ENCODE measurements around the gene CSNK2A1. TPM values are rescaled to one million over a fixed set of nuclear protein-coding genes. Genes with fewer than 3 reads are reported as not detected.

The CSNK2A1 gene
- total RNA-seq, 1 experiment from 2014 or later = 229 TPM

- Histone ChIP-seq H4K91ac (ENCODE audit: insufficient read length, low read depth, low read length) (no peak overlapping the region), H3K4me1 (ENCODE audit: insufficient read depth, low read length) (no peaks in the 10 kb centered on the region; the same call in 1 of the 2 replicates), H2BK5ac (ENCODE audit: insufficient read length, low read length) (no peak overlapping the region), H3K4ac (ENCODE audit: low read depth, low read length) (no peak overlapping the region), H3K79me1 (ENCODE audit: insufficient read depth, low read depth, low read length, poor library complexity, severe bottlenecking) (no peaks in the 10 kb centered on the region), H2BK120ac (ENCODE audit: low read depth, low read length, poor library complexity, severe bottlenecking) (no peak overlapping the region), H3K23me2 (ENCODE audit: insufficient read length, low read depth, low read length, poor library complexity, severe bottlenecking) (no peaks in the 10 kb centered on the region), H3K4me2 (ENCODE audit: insufficient read depth, insufficient read length, low read length) (no peak overlapping the region), H3K27me3 (ENCODE audit: insufficient read depth, low read length) (no peaks in the 10 kb centered on the region), H4K8ac (replicated peaks; ENCODE audit: insufficient read length, low read depth, low read length) (no peak overlapping the region), H4K5ac (ENCODE audit: insufficient read length, low read depth, low read length) (no peak overlapping the region), H3T11ph (ENCODE audit: low read length) (no peak overlapping the region), H3K9ac (ENCODE audit: extremely low read depth, insufficient read length, low read length) (no peak overlapping the region), H3K79me2 (ENCODE audit: insufficient read depth, low read length) (no peaks in the 10 kb centered on the region), H3K56ac (ENCODE audit: insufficient read length, low read depth, low read length) (no peak overlapping the region), H2BK20ac (ENCODE audit: low read depth, low read length, poor library complexity, severe bottlenecking) (no peak overlapping the region), H3K27ac (ENCODE audit: insufficient read length, low read depth, low read length) (no peak overlapping the region), H3K9me3 (ENCODE audit: control insufficient read depth, low read depth, low read length) (no peaks in the 10 kb centered on the region), H2BK15ac (ENCODE audit: low read depth, low read length) (no peak overlapping the region), H3K18ac (ENCODE audit: insufficient read length, low read depth, low read length) (no peak overlapping the region), H3K23ac (ENCODE audit: insufficient read length, low read depth, low read length) (no peak overlapping the region), H3K14ac (ENCODE audit: insufficient read depth, low read length) (no peak overlapping the region), H2AFZ (ENCODE audit: low read length) (no peak overlapping the region), H2AK5ac (ENCODE audit: insufficient read length, low read length) (no peak overlapping the region), H4K20me1 (ENCODE audit: control insufficient read depth, insufficient read depth, insufficient read length) (no peaks in the 10 kb centered on the region), H2BK12ac (ENCODE audit: insufficient read length, low read depth, low read length) (no peak overlapping the region)
- H3K27ac Mint-ChIP-seq = no peak overlapping the region
- no CpG with 5 or more reads among the region's 20 CpGs for WGBS (ENCODE audit: extremely low coverage, insufficient read length, low lambda C conversion rate)
- no peak for TF ChIP-seq CTCF (conservative IDR thresholded peaks at IDR 0.05)
- DNase-seq = no peak
- H3K4me1 Mint-ChIP-seq = peaks cover 27 to 31% of the 10 kb centered on the region in 2 experiments
- peaks cover 12% of the 10 kb centered on the region for H3K27me3 Mint-ChIP-seq (ENCODE audit: low read depth)
- no peak overlapping the region for H3K4me3 Mint-ChIP-seq
- no peaks in the 10 kb centered on the region for H3K9me3 Mint-ChIP-seq
- H3K36me3 Mint-ChIP-seq (ENCODE audit: insufficient read depth in 1 of 3, low read depth in 3 of 3) = no peaks in the 10 kb centered on the region
Observed at GRCh38 chr20:568097-568652, 24.6 kb upstream of the CSNK2A1 start.
